GM23248 (cell line): ENCODE data around the gene TMEM266. TPM values are rescaled to one million over a fixed set of nuclear protein-coding genes. Genes with fewer than 3 reads are reported as not detected.

Experiments used
- DNase-seq: peaks from one replicate; pipeline ENCODE4 v3.0.0-alpha.2; 2015
- H2AFZ ChIP-seq: fragments of 200-600 bp; sonication (generic); 2 replicates; pipeline ENCODE4 v1.6.1; 2016; ENCODE audit warnings: antibody characterized with exemption
- H3F3A ChIP-seq: fragments of 200-600 bp; sonication (generic); 2 replicates; pipeline ENCODE4 v1.6.1; 2016; ENCODE audit warnings: mild to moderate bottlenecking, antibody characterized with exemption, mixed run types; ENCODE audit not compliant: insufficient read depth
- H3K27ac ChIP-seq: fragments of 200-600 bp; sonication (generic); 2 replicates; pipeline ENCODE4 v1.5.1; 2016; ENCODE audit warnings: mild to moderate bottlenecking
- H3K27me3 ChIP-seq: fragments of 200-600 bp; sonication (generic); replicated peaks from 2 replicates; pipeline ENCODE4 v1.6.1; 2016; ENCODE audit warnings: mild to moderate bottlenecking; ENCODE audit not compliant: insufficient read depth
- H3K36me3 ChIP-seq: fragments of 200-600 bp; sonication (generic); 2 replicates; pipeline ENCODE4 v1.6.1; 2016; ENCODE audit warnings: low read depth, mild to moderate bottlenecking
- H3K4me1 ChIP-seq: fragments of 200-600 bp; sonication (generic); 2 replicates; pipeline ENCODE4 v1.6.1; 2016; ENCODE audit warnings: mild to moderate bottlenecking; ENCODE audit not compliant: insufficient read depth
- H3K4me2 ChIP-seq: fragments of 200-600 bp; sonication (generic); one replicate; pipeline ENCODE4 v1.6.1; 2016; ENCODE audit warnings: mild to moderate bottlenecking; ENCODE audit not compliant: unreplicated experiment
- H3K4me3 ChIP-seq: fragments of 200-600 bp; sonication (generic); 2 replicates; pipeline ENCODE4 v1.5.1; 2016; ENCODE audit warnings: mild to moderate bottlenecking
- H3K79me2 ChIP-seq: fragments of 200-600 bp; sonication (generic); 2 replicates; pipeline ENCODE4 v1.6.1; 2016; ENCODE audit warnings: mild to moderate bottlenecking; ENCODE audit not compliant: insufficient read depth
- H3K9ac ChIP-seq: fragments of 200-600 bp; sonication (generic); 2 replicates; pipeline ENCODE4 v1.6.1; 2016; ENCODE audit warnings: mild to moderate bottlenecking
- H3K9me2 ChIP-seq: fragments of 200-600 bp; sonication (generic); 2 replicates; pipeline ENCODE4 v1.6.1; 2016; ENCODE audit warnings: mixed run types, mild to moderate bottlenecking, moderate library complexity; ENCODE audit not compliant: insufficient read depth
- H3K9me3 ChIP-seq: fragments of 200-600 bp; sonication (generic); one replicate; pipeline ENCODE4 v1.6.1; 2017; ENCODE audit warnings: low read depth
- H4K20me1 ChIP-seq: fragments of 200-600 bp; sonication (generic); 2 replicates; pipeline ENCODE4 v1.6.0; 2016; ENCODE audit not compliant: insufficient read depth
- EZH2 ChIP-seq: fragments of 200-600 bp; sonication (generic); IDR thresholded peaks from 2 replicates; pipeline ENCODE4 v1.6.1; 2018; ENCODE audit warnings: antibody characterized with exemption, mild to moderate bottlenecking; ENCODE audit not compliant: insufficient read depth, poor library complexity, severe bottlenecking
- EZH2phosphoT487 ChIP-seq: fragments of 200-600 bp; sonication (generic); IDR thresholded peaks from 2 replicates; pipeline ENCODE4 v1.6.1; 2018; ENCODE audit warnings: antibody characterized with exemption, moderate library complexity, mild to moderate bottlenecking, low read depth; ENCODE audit not compliant: insufficient read depth
- WGBS, 2 experiments: methylation state at CpG; one replicate each; pipeline ENCODE4 v1.1.6; 2015 to 2017; ENCODE audit warnings: low lambda C conversion rate in 2 of 2, low coverage in 1 of 2; ENCODE audit errors: missing lambda C conversion rate in 2 of 2; 5-methylcytosine and 5-hydroxymethylcytosine counted together
- in situ Hi-C: fragments of 300-500 bp; cut with MboI; formaldehyde crosslinking; loops from 2 replicates; pipeline ENCODE4 v1.15.0; 2020
- polyA plus RNA-seq: library from polyadenylated mRNA; unstranded; fragments of >200 nt; fragmentation: Nextera tagmentation; extraction: Ambion mirVana; gene quantifications from 2 replicates; pipeline ENCODE4 v1.2.1, GENCODE V29; 2016
- total RNA-seq: library from RNA; depleted of rRNA; stranded (reverse); fragments of >200 nt; shearing (Covaris generic); gene quantifications from 2 replicates; pipeline ENCODE4 v1.2.3, GENCODE V29; 2014

Gene TMEM266
- total and polyA plus RNA-seq, 2 experiments from 2014 or later: not detected

- H3K36me3 ChIP-seq: no peaks in the 10 kb centered on the region
- peak overlapping the region; percentile 77 for H3K9ac ChIP-seq
- H3K9me3 ChIP-seq: no peaks in the 10 kb centered on the region
- peak overlapping the region; percentile 38 for H3K4me2 ChIP-seq
- TF ChIP-seq EZH2 (no peak), EZH2phosphoT487 (no peak)
- H4K20me1 ChIP-seq: no peaks in the 10 kb centered on the region
- DNase-seq: peak; percentile 35
- H3K27me3 ChIP-seq: no peaks in the 10 kb centered on the region
- 0 out of 2 replicates have a peak, but pooled peaks cover 7% of the 10 kb centered on the region for H3F3A ChIP-seq
- H3K4me3 ChIP-seq: peak overlapping the region; percentile 35; the same call in 1 of the 2 replicates
- in situ Hi-C loops: no loop called here
- no peaks in the 10 kb centered on the region for H3K79me2 ChIP-seq
- 13 to 16% methylated on average over 21 of the region's 21 CpGs for WGBS, 2 experiments
- no peaks in the 10 kb centered on the region for H3K9me2 ChIP-seq
- peaks cover 22% of the 10 kb centered on the region for H3K4me1 ChIP-seq
- peak overlapping the region; percentile 61 for H3K27ac ChIP-seq
- peak overlapping the region; percentile 59 for H2AFZ ChIP-seq
These were observed 118.7 kb downstream of the TMEM266 start for GRCh38 chr15:76178296-76179000.

DNA sequence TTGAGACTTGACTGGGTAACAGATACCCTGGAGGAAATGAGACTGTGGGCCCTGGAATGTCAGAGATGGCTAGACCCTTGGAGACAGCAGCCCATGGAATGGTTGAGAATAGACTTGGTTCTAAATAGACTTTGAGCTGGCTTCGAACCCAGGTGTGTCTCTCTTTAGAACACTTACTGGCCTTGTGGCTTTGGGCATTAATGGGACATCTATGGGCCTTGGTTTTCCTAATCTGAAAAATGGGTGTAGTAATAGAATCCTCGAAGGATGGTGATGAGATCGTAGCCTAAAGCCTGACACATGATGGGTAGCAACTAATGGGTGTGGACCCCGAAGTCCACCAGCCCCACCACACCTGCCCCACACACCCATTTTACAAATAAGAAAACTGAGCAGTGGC lies 119.2 kb downstream of the TMEM266 start:
- no peaks in the 10 kb centered on the region for H3K9me2 ChIP-seq
- H3K4me3 ChIP-seq: no peak overlapping the region
- no peaks in the 10 kb centered on the region for H4K20me1 ChIP-seq
- H3K27ac ChIP-seq: no peak overlapping the region
- no peaks in the 10 kb centered on the region for H3K79me2 ChIP-seq
- H2AFZ ChIP-seq: no peak overlapping the region
- TF ChIP-seq EZH2phosphoT487 (no peak), EZH2 (no peak)
- H3K4me2 ChIP-seq: no peak overlapping the region
- H3K9ac ChIP-seq: no peak overlapping the region
- in situ Hi-C loops: no loop called here
- H3F3A ChIP-seq: 0 out of 2 replicates have a peak, but pooled peaks cover 7% of the 10 kb centered on the region
- H3K27me3 ChIP-seq: no peaks in the 10 kb centered on the region
- WGBS, 2 experiments: 82 to 84% methylated on average over 4 of the region's 4 CpGs
- no peak for DNase-seq
- H3K36me3 ChIP-seq: no peaks in the 10 kb centered on the region
- H3K9me3 ChIP-seq: no peaks in the 10 kb centered on the region
- H3K4me1 ChIP-seq: peaks cover 22% of the 10 kb centered on the region

DNA sequence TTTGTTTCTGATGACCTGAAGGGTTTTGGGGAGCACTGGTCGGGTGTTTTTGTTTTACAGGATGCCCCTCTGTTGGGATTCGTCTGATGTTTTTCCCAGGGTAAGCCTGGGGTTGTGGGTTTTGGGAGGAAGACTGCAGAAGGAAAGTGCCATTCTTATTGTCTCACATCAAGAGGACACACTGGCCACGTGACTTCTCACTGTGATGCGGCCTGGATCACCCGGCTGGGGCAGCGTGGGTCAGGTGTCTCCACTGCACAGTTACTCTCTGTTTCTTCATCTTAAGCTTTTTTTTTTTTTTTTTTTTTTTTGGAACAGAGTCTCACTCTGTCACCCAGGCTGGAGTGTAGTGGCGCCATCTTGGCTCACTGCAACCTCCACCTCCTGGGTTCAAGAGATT lies 120.5 kb downstream of the TMEM266 start:
- H3K79me2 ChIP-seq: no peaks in the 10 kb centered on the region
- H3F3A ChIP-seq: 0 out of 2 replicates have a peak, but pooled peaks cover 10% of the 10 kb centered on the region
- 79 to 81% methylated on average over 7 of the region's 7 CpGs for WGBS, 2 experiments
- in situ Hi-C loops: no loop called here
- H3K4me1 ChIP-seq: peaks cover 23% of the 10 kb centered on the region
- H3K9me2 ChIP-seq: no peaks in the 10 kb centered on the region
- no peak for TF ChIP-seq EZH2phosphoT487
- no peak for TF ChIP-seq EZH2
- no peaks in the 10 kb centered on the region for H3K36me3 ChIP-seq
- no peaks in the 10 kb centered on the region for H3K27me3 ChIP-seq
- DNase-seq: no peak
- no peak overlapping the region for H2AFZ ChIP-seq
- no peak overlapping the region for H3K4me3 ChIP-seq
- H3K9ac ChIP-seq: no peak overlapping the region
- H4K20me1 ChIP-seq: no peaks in the 10 kb centered on the region
- no peaks in the 10 kb centered on the region for H3K9me3 ChIP-seq
- H3K27ac ChIP-seq: no peak overlapping the region
- H3K4me2 ChIP-seq: no peak overlapping the region

GRCh38 chr15:76181705-76182107 lies 121.9 kb downstream of the TMEM266 start:
- Histone ChIP-seq H3K4me3 (no peak overlapping the region), H3K4me2 (no peak overlapping the region), H2AFZ (no peak overlapping the region), H3F3A (0 out of 2 replicates have a peak, but pooled peaks cover 11% of the 10 kb centered on the region), H4K20me1 (no peaks in the 10 kb centered on the region), H3K27me3 (no peaks in the 10 kb centered on the region), H3K27ac (peak overlapping the region; percentile 80), H3K36me3 (no peaks in the 10 kb centered on the region), H3K9ac (no peak overlapping the region), H3K9me2 (no peaks in the 10 kb centered on the region), H3K79me2 (no peaks in the 10 kb centered on the region), H3K9me3 (no peaks in the 10 kb centered on the region), H3K4me1 (peaks cover 32% of the 10 kb centered on the region)
- in situ Hi-C loops: no loop called here
- no peak for TF ChIP-seq EZH2phosphoT487
- WGBS, 2 experiments: 78% methylated on average over 9 of the region's 9 CpGs
- no peak for DNase-seq
